Measurements from ENCODE around the gene POLD3.

Gene POLD3

GRCh38 chr11:74592441-74593362 is at the start of gene POLD3:
Gene POLD3 (plus strand): TSS chr11:74592582. CDS start chr11:74592659, 77 bp downstream.
- TF ChIP-seq, protein P1, sequence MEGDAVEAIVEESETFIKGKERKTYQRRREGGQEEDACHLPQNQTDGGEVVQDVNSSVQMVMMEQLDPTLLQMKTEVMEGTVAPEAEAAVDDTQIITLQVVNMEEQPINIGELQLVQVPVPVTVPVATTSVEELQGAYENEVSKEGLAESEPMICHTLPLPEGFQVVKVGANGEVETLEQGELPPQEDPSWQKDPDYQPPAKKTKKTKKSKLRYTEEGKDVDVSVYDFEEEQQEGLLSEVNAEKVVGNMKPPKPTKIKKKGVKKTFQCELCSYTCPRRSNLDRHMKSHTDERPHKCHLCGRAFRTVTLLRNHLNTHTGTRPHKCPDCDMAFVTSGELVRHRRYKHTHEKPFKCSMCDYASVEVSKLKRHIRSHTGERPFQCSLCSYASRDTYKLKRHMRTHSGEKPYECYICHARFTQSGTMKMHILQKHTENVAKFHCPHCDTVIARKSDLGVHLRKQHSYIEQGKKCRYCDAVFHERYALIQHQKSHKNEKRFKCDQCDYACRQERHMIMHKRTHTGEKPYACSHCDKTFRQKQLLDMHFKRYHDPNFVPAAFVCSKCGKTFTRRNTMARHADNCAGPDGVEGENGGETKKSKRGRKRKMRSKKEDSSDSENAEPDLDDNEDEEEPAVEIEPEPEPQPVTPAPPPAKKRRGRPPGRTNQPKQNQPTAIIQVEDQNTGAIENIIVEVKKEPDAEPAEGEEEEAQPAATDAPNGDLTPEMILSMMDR (IDR thresholded peaks at IDR 0.05; ENCODE audit: low read depth, low read length, missing control alignments): no peak
- peak; percentile 55 for DNase-seq (ENCODE audit: low read depth)
- H3K4me3 ChIP-seq (ENCODE audit: low read depth, low read length): peak within 1 kb of the TSS; percentile 99

DNA sequence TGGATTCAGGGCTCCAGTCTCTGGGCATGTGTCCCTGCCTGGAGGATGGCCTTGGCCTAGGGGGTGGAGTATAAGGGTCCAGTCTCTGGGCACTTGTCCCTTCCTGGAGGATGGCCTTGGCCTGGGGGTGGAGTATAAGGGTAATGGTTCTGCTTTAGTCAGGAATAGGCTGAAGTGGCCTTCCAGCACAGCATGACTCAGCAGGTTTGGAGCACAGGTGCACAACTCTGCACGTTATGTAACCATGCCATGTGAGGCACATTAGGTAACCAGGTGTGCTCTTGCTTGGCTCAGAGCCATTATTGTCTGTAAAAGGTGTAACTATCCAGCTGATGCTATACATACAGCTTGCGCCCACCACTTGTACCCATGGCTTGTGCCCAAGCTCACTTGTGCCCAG is 48.4 kb upstream of the POLD3 start:
- DNase-seq (ENCODE audit: low read depth): no peak
- no peak overlapping the region for H3K4me3 ChIP-seq (ENCODE audit: low read depth, low read length)

DNA sequence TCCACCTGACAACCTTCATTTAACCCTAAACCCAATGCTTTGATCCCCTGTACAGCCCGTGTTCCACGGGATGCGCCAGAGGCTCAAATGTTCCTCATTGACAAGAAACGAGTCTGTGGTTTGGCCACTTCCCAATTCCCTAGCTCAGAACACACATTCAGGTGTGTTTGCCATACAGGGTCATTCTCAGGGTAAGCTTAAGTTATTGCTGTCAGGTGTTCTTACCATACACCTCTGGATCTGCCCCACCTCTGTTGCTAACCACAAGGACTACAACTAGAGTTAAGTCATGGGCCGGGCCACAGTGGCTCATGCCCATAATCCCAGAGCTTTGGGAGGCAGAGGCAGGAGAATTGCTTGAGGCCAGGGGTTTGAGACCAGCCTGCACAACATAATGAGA is 45.6 kb upstream of the POLD3 start:
- DNase-seq (ENCODE audit: low read depth): no peak
- no peak overlapping the region for H3K4me3 ChIP-seq (ENCODE audit: low read depth, low read length)
- TF ChIP-seq, protein P1 (IDR thresholded peaks at IDR 0.05; ENCODE audit: low read depth, low read length, missing control alignments): no peak

More for the DNA sequence above, 48.4 kb upstream of the POLD3 start:
- TF ChIP-seq, protein P1 (IDR thresholded peaks at IDR 0.05; ENCODE audit: low read depth, low read length, missing control alignments): no peak

- no peak for DNase-seq (ENCODE audit: low read depth)
- H3K4me3 ChIP-seq (ENCODE audit: low read depth, low read length): no peak overlapping the region
- TF ChIP-seq, protein P1 (IDR thresholded peaks at IDR 0.05; ENCODE audit: low read depth, low read length, missing control alignments): no peak
Observed at GRCh38 chr11:74550991-74551753, 41.2 kb upstream of the POLD3 start.

GRCh38 chr11:74551754-74552145 is 40.6 kb upstream of the POLD3 start:
- H3K4me3 ChIP-seq (ENCODE audit: low read depth, low read length): no peak overlapping the region
- TF ChIP-seq, protein P1 (IDR thresholded peaks at IDR 0.05; ENCODE audit: low read depth, low read length, missing control alignments): no peak
- no peak for DNase-seq (ENCODE audit: low read depth)

DNA sequence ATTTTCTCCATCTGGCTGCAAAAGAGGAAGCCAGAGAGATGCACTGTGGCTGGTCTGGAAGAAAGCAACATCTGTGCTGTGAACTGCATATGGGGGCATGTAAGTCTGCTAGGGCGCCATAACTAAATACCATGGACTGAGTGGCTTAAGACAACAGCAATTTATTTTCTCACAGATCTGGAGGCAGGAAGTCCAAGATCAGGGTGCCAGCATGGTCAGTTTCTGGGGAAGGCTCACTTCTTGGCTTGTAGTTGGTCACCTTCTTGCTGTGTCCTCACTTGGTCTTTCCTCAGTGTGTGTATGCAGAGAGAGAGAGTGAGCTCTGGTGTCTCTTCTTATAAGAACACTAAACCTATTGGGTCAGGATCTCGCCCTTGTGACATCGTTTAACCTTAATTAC is 34.9 kb upstream of the POLD3 start:
- no peak for DNase-seq (ENCODE audit: low read depth)
- TF ChIP-seq, protein P1 (IDR thresholded peaks at IDR 0.05; ENCODE audit: low read depth, low read length, missing control alignments): no peak
- no peak overlapping the region for H3K4me3 ChIP-seq (ENCODE audit: low read depth, low read length)

Measured in GM12864 (cell line).